ENCODE data around the gene ACBD4. TPM values are rescaled to one million over a fixed set of nuclear protein-coding genes. Genes with fewer than 3 reads are reported as not detected.

The ACBD4 gene
- total and polyA plus RNA-seq, 2 of the 13 experiments (the other 11 are each of a cell fraction or from before 2014, with no cell fraction given) = 16.1 to 26.9 TPM

- TF ChIP-seq, protein P1, sequence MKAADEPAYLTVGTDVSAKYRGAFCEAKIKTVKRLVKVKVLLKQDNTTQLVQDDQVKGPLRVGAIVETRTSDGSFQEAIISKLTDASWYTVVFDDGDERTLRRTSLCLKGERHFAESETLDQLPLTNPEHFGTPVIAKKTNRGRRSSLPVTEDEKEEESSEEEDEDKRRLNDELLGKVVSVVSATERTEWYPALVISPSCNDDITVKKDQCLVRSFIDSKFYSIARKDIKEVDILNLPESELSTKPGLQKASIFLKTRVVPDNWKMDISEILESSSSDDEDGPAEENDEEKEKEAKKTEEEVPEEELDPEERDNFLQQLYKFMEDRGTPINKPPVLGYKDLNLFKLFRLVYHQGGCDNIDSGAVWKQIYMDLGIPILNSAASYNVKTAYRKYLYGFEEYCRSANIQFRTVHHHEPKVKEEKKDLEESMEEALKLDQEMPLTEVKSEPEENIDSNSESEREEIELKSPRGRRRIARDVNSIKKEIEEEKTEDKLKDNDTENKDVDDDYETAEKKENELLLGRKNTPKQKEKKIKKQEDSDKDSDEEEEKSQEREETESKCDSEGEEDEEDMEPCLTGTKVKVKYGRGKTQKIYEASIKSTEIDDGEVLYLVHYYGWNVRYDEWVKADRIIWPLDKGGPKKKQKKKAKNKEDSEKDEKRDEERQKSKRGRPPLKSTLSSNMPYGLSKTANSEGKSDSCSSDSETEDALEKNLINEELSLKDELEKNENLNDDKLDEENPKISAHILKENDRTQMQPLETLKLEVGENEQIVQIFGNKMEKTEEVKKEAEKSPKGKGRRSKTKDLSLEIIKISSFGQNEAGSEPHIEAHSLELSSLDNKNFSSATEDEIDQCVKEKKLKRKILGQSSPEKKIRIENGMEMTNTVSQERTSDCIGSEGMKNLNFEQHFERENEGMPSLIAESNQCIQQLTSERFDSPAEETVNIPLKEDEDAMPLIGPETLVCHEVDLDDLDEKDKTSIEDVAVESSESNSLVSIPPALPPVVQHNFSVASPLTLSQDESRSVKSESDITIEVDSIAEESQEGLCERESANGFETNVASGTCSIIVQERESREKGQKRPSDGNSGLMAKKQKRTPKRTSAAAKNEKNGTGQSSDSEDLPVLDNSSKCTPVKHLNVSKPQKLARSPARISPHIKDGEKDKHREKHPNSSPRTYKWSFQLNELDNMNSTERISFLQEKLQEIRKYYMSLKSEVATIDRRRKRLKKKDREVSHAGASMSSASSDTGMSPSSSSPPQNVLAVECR (CRISPR knock-in tag; IDR thresholded peaks at IDR 0.05; ENCODE audit: borderline replicate concordance) = 0 out of 2 replicates have a peak, but pooled peaks have one; percentile 7
- TF ChIP-seq KAT7 (CRISPR knock-in tag; IDR thresholded peaks at IDR 0.05; ENCODE audit: borderline replicate concordance) (no peak), CBX1 (IDR thresholded peaks at IDR 0.05; ENCODE audit: low read depth) (no peak), ZFY (CRISPR knock-in tag; IDR thresholded peaks at IDR 0.05) (0 out of 2 replicates have a peak, but pooled peaks have one; percentile 18), RBAK (CRISPR knock-in tag; IDR thresholded peaks at IDR 0.05) (no peak), RAD21 (CRISPR knock-in tag; IDR thresholded peaks at IDR 0.05) (peak; percentile 60), ZNF768 (CRISPR knock-in tag; IDR thresholded peaks at IDR 0.05) (peak; percentile 33; the same call in 1 of the 2 replicates), ZSCAN21 (CRISPR knock-in tag; IDR thresholded peaks at IDR 0.05; ENCODE audit: borderline replicate concordance) (0 out of 2 replicates have a peak, but pooled peaks have one; percentile 15), ZNF225 (CRISPR knock-in tag; IDR thresholded peaks at IDR 0.05) (0 out of 2 replicates have a peak, but pooled peaks have one; percentile 41), THAP9 (CRISPR knock-in tag; IDR thresholded peaks at IDR 0.05; ENCODE audit: borderline replicate concordance) (peak; percentile 23; the same call in 1 of the 2 replicates), ZNF143 (CRISPR knock-in tag; IDR thresholded peaks at IDR 0.05) (no peak), ZNF891 (CRISPR knock-in tag; IDR thresholded peaks at IDR 0.05) (peak; percentile 57; the same call in 1 of the 2 replicates), PHF8 (CRISPR knock-in tag; IDR thresholded peaks at IDR 0.05) (0 out of 2 replicates have a peak, but pooled peaks have one; percentile 24), CTCF (CRISPR knock-in tag; IDR thresholded peaks at IDR 0.05) (peak; percentile 58), ZNF180 (CRISPR knock-in tag; IDR thresholded peaks at IDR 0.05; ENCODE audit: borderline replicate concordance, low read depth) (no peak), KDM2A (CRISPR knock-in tag; IDR thresholded peaks at IDR 0.05; ENCODE audit: borderline replicate concordance, low read depth) (0 out of 2 replicates have a peak, but pooled peaks have one; percentile 22)
- TF ChIP-seq, protein P2, sequence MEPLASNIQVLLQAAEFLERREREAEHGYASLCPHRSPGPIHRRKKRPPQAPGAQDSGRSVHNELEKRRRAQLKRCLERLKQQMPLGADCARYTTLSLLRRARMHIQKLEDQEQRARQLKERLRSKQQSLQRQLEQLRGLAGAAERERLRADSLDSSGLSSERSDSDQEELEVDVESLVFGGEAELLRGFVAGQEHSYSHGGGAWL (CRISPR knock-in tag; IDR thresholded peaks at IDR 0.05) = 0 out of 2 replicates have a peak, but pooled peaks have one; percentile 21
These were observed 26.6 kb upstream of the ACBD4 start (continued) for GRCh38 chr17:45108595-45109521.
